Sigmoid colon (tissue), 3 donors: ENCODE measurements around the gene AIF1.

Source experiments
- CTCF ChIP-seq, 4 experiments: fragments of 450-650 bp in 3 of 4; fragments of 200-600 bp in 1 of 4; IDR thresholded peaks; one replicate each; pipeline ENCODE4 v1.5.1; 2016 to 2019; ENCODE audit warnings: antibody characterized with exemption in 4 of 4, mild to moderate bottlenecking in 3 of 4, moderate library complexity in 2 of 4
- POLR2A ChIP-seq, 2 donors: fragments of 450-650 bp; IDR thresholded peaks; one replicate each; pipeline ENCODE4 v1.6.1; 2016; ENCODE audit warnings: antibody characterized with exemption in 2 of 2, mild to moderate bottlenecking in 2 of 2, moderate library complexity in 2 of 2

- no peak for TF ChIP-seq CTCF (IDR thresholded peaks at IDR 0.05)
- no peak for TF ChIP-seq POLR2A (IDR thresholded peaks at IDR 0.05)
These were observed 24.0 kb downstream of the AIF1 start for GRCh38 chr6:31639043-31639442.
